HG03066 (cell line): ENCODE results near the gene THSD7A.

Experiments used
- ATAC-seq: cut with Tn5 transposase; IDR thresholded peaks from one replicate; pipeline ENCODE4 v1.9.1; 2021; ENCODE audit warnings: low read depth; ENCODE audit not compliant: unreplicated experiment

The THSD7A gene

GRCh38 chr7:11831736-11832495 is at the start of gene THSD7A:
Gene THSD7A (minus strand): TSS chr7:11832198. CDS start chr7:11831946, 252 bp downstream.
- ATAC-seq, result no peak

GRCh38 chr7:11881680-11882079 is 49.7 kb upstream of the THSD7A start:
- no peak for ATAC-seq

GRCh38 chr7:11875635-11876034 is 43.6 kb upstream of the THSD7A start:
- no peak for ATAC-seq

- ATAC-seq, result no peak
Measured at GRCh38 chr7:11865671-11866070, 33.7 kb upstream of the THSD7A start.

- no peak for ATAC-seq
Measured at GRCh38 chr7:11858622-11859302, 26.8 kb upstream of the THSD7A start.

- ATAC-seq, result no peak
Measured at GRCh38 chr7:11858026-11858425, 26.0 kb upstream of the THSD7A start.

- no peak for ATAC-seq
Measured at GRCh38 chr7:11848251-11848650, 16.3 kb upstream of the THSD7A start.

- ATAC-seq, result no peak
Measured at GRCh38 chr7:11847336-11847735, 15.3 kb upstream of the THSD7A start.

GRCh38 chr7:11846361-11846955 is 14.5 kb upstream of the THSD7A start:
- no peak for ATAC-seq

- ATAC-seq, result no peak
Measured at GRCh38 chr7:11843113-11843765, 11.2 kb upstream of the THSD7A start.

- no peak for ATAC-seq
Measured at GRCh38 chr7:11841657-11842056, 9.7 kb upstream of the THSD7A start.

GRCh38 chr7:11835260-11835659 is 3.3 kb upstream of the THSD7A start:
- no peak for ATAC-seq

- no peak for ATAC-seq
Measured at GRCh38 chr7:11833431-11833830, 1.4 kb upstream of the THSD7A start.

- no peak for ATAC-seq
Measured at GRCh38 chr7:11831156-11831735, 752 bp downstream of the THSD7A start.

GRCh38 chr7:11830582-11831155 is 1.3 kb downstream of the THSD7A start:
- ATAC-seq, result no peak

GRCh38 chr7:11829954-11830353 is 2.0 kb downstream of the THSD7A start:
- no peak for ATAC-seq

GRCh38 chr7:11819947-11820346 is 12.1 kb downstream of the THSD7A start:
- ATAC-seq, result no peak

GRCh38 chr7:11819271-11819670 is 12.7 kb downstream of the THSD7A start:
- no peak for ATAC-seq

- ATAC-seq, result no peak
Measured at GRCh38 chr7:11818281-11818680, 13.7 kb downstream of the THSD7A start.

GRCh38 chr7:11817111-11817740 is 14.8 kb downstream of the THSD7A start:
- ATAC-seq, result no peak
